Measurements from ENCODE around the gene EFNA4. TPM values are rescaled to one million over a fixed set of nuclear protein-coding genes. Genes with fewer than 3 reads are reported as not detected.

EFNA4 gene
- polyA plus RNA-seq, 3 donors: 1.7 to 7.1 (median 4.6) TPM

DNA sequence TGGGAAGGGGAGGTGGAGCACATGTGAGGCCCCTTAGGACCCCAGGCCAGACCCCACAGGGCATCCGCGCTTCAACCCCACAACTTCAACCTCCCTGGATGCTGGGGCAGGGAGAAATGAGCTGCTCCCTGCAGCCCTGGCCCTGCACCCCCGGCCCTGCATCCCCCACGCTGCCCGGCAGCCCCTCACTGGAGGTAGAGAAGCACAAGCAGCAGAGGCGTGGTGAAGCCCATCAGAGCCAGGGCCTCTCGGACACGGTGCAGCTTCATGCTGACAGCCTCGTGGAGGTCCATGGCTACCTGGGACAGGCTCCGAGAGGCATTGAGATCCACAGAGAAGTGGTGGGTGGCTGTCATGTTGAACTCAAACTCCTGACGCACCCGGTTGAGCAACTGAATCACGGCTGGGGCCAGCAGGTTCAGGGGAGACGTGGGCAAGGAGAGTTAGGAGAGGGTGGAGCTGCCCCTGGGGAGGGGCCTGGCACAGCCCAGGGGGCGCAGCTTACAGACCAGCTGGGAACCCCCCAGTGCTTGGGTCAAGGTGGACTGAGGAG lies 33.2 kb upstream of the EFNA4 start:
- no peak overlapping the region for H3K27ac ChIP-seq (ENCODE audit: low read depth, low read length)

DNA sequence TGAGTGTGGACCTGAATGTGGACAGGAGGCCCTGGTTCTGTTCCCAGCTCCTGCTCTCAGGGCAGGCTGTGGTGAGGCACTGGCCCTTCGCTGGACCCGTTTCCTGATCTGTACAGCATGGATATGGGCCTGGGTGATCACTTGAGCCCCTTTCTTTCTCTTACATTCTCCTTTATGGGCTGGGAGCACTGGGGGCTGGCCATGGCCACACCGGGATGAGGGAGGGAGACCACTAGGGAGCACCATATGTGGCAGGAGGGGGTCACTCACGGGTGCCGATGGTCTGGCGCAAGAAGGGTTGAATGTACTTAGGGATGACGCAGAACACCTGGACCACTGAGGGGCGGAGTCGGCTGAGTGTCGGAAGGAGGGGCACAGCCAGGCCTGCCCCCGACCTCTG lies 32.6 kb upstream of the EFNA4 start:
- no peak overlapping the region for H3K27ac ChIP-seq (ENCODE audit: low read depth, low read length)
- WGBS, 3 donors: 79 to 84% (median 82%) methylated on average over 8 to 11 of the region's 11 CpGs

More for the DNA sequence above, 33.2 kb upstream of the EFNA4 start:
- 85 to 89% (median 86%) methylated on average over 15 of the region's 15 CpGs for WGBS, 3 donors

DNA sequence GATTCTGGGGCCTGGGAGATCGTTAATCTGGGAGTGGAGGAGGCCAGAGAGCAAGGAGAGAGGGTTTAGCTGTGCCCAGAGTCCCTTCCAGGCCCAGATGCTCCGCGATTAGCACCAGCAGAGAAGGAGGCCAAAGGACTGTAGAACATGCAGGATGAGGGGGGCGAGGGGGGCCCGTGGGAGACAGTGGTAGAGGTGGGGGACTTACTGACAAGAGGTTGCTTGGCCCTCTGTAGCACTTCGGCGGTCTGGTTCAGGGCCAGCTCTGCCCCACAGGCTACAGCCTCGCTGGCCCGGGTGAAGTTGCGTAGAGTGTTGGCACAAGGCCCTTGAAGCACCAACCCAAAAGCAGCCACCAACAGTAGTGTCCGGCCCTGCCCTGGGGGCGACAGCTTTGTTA lies 30.7 kb upstream of the EFNA4 start:
- 81 to 89% (median 87%) methylated on average over 12 of the region's 12 CpGs for WGBS, 3 donors
- no peak overlapping the region for H3K27ac ChIP-seq (ENCODE audit: low read depth, low read length)

DNA sequence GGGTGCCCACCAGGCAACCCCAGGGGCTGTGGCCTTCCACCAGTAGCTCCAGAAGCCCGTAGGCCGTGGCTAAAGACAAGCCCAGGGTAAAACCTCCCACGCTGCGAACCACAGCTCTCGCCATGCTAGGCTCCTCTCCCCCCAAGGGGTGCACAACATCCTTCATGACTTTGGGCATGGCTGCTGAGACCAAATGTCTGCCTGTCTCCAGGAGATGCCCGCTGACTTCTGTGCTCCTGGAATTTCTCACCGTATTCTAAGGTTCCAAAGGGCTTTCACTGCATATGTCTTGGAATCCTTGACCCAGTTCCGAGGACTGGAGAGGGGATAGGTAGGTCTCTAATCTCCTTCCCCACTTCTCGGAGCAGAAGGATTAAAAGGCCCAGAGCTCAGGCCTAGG lies 30.0 kb upstream of the EFNA4 start, which contains the start of the genes DCST1 and DCST2:
DCST1 (plus strand) TSS at position 301 of the 400 bp plus-strand sequence. CDS start 213 bp downstream, outside the sequence.
DCST2 (minus strand) TSS at position 258 of the 400 bp plus-strand sequence; CDS start at position 178, 80 bp downstream.
- no peak within 1 kb of the TSS for H3K27ac ChIP-seq (ENCODE audit: low read depth, low read length)
- 94 to 95% (median 94%) methylated on average over 9 of the region's 9 CpGs for WGBS, 3 donors

DNA sequence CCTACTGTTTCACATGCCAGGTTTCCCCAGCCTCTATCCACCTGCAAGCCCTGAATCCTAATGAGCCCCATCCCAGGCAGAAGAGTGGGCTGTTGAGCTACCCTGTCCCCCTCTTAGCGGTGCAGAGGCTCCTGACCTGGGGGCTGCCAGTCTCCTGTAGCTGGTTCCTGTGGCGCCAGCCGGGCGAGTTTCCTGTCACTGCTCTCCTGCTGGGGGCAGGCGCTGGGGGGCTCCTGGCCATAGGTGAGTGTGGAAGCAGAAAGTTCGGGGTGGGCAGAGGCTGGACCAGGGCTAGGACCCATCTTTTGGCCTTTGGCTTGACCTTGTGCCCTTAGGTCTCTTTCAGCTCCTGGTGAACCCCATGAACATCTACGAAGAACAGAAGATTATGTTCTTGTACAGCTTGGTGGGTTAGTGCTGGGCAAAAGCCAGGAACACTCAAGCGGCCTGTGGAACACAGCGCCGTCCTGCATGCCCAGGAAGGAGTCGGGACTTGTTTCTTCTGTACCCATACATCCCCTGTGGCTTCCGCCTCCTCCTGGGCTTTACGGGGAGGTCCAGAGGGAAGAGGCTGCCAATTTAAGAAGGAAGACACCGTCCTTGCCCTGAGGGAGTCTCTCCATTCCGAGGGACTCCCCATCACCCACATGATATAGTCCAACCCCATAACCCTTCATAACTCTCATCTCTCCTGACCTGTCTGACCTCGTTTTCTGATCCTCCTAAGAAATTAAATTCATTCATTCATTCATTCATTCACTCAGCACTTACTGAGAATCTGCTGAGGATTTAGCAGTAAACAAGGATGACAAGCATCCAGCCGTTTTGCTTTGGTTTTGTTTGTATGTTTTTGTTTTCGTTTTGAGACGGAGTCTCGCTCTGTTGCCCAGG lies 29.0 kb upstream of the EFNA4 start:
- H3K27ac ChIP-seq (ENCODE audit: low read depth, low read length): no peak overlapping the region
- 82 to 90% (median 89%) methylated on average over 20 of the region's 20 CpGs for WGBS, 3 donors

DNA sequence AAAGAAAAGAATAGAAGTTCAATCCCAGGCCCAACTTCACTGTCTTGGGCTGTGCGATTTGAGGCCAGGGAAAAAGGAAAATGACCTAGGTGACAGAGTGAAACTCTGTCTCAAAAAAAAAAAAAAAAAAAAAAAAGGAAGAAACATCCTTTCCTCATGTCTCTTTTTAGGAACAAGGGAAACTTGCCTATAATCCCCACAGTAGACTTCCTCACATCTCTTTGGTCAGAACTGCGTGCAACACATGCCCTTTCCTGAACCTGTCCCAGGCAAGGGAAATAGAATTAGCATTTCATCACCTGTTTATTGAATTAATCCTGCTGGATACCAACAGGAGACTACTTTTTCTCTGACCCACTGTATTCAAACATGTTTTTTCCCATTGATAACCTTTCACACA lies 27.6 kb upstream of the EFNA4 start:
- H3K27ac ChIP-seq (ENCODE audit: low read depth, low read length): no peak overlapping the region
- WGBS, 3 donors: 70 to 86% (median 71%) methylated on average over 2 of the region's 2 CpGs

DNA sequence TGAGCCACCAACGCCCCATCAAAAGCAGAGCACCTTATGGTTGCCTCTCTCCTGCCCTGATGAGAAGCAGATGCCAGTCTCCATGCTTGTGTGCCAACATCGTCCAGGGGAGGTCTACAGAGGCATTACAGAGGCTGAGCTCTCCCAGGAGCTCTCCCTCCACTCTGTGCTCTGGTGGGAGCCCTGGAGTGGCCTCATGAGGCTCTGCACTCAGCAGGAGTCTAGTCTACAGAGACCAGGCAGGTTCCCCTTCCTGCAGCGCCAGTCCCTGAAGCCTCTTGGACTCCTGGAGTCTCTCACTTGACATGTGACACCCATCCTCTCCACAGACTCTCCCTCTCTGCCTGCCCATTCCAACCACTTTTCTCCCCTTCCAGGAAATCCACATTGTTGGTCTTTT lies 26.5 kb upstream of the EFNA4 start:
- no peak overlapping the region for H3K27ac ChIP-seq (ENCODE audit: low read depth, low read length)
- WGBS, 3 donors: 89 to 93% (median 91%) methylated on average over 3 of the region's 3 CpGs

DNA sequence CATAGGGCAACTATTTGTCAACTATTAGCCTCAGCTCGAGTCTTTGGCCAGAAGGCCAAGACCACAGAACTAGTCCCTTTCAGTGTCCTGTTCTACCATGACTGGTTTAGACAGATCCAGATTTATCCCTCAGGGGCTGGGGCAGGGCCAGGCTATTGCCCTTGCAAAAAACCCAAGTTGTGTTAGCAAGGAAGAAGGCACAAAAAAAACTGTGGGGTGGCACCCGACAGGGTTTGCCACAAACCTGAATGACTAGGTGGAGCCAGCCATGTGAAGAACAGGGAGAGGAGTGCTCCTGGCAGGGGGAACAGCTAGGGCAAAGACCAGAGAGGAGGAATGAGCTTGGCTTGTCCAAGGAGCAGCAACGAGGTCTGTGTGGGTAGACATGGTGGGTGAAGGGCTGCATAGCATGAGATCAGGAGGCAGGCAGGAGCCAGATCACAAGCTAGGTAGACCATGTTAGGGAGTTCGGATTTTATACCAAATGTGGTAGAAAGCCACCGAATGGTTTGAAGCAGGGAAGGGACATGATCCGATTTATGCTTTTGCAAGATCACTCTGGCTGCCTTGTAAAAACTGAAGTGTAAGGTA lies 25.6 kb upstream of the EFNA4 start:
- no peak overlapping the region for H3K27ac ChIP-seq (ENCODE audit: low read depth, low read length)
- 82 to 92% (median 87%) methylated on average over 6 of the region's 6 CpGs for WGBS, 3 donors

DNA sequence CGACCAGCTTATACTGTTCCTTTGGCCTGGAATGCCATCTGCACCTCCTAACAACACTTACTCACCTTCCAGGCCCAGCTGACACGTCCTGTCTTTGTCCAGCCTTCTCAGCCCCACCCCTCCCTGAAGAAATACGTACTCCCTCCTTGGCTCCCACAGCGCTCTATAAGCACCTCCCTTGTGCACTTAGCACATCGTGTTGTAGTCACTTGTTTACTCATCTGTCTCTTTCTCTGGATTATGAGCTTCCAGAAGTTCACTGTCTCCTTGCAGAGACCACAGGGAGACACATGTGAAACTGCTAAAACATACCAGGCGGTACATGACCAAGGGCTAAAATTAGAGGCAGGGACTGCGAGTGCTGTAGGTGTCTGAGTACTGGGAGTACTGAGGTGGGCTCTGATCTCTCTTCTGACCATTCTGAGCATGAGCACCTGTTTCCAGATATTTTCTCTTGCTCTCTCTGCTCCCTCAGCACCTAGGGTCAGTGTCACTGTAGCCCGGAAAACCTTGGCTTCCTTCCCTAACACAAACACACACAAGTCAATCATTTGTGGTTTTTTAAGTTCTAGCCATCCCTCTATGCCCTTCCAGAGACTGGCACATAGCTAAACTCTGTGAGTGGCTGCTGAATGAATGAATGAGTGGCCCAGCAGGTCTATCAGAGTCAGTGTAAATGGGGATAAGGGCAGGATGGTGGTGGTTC lies 24.8 kb upstream of the EFNA4 start:
- H3K27ac ChIP-seq (ENCODE audit: low read depth, low read length): no peak overlapping the region
- 33 to 45% (median 35%) methylated on average over 8 of the region's 8 CpGs for WGBS, 3 donors

DNA sequence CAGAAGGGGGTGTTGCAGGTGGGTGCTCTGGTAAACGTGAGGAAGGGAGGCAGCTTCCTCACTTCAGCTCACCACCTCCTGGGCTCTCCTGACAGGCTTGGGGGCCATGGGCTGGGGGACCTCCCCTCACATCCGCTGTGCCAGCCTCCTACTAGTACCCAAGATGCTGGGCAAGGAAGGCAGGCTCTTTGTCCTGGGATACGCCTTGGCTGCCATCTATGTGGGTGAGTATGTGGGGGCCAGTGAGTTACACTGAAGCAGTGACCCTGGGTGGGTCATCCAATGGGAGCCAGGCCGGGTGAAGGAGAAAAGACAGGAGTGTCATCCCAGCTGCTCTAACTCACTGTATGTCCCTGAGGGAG lies 24.3 kb upstream of the EFNA4 start:
- H3K27ac ChIP-seq (ENCODE audit: low read depth, low read length): no peak overlapping the region
- 59 to 78% (median 71%) methylated on average over 4 of the region's 4 CpGs for WGBS, 3 donors

DNA sequence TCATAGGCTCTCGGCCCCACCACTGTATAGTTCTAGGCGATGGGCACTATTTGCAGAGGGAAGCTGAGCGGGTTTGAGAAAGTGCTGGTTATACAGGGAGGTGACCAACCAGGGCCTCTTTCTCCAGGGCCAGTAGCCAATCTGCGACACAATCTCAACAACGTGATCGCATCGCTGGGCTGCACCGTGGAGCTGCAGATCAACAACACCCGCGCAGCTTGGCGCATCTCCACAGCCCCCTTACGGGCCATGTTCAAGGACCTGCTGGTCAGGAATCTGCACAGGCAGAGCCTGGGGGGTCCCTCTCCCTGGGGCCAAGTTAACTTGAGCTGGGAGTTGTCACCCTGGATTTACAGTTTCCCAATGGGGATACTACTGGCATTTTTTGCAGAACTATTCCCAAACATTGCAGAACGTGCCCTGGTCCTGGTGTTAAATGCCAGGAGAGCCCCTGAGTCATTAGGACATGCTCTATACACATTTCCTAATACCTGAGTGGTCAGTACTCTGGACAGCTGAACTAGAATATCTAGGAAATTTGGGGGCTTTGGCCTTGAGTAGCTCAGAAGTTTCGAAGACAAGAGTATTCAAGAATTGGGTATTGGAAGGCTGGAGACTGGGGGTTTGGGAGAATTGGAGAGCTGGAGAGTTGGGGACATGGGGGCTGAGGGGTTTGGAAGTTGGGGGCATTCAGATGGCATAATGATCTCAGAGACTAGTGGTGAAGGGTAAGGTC lies 23.0 kb upstream of the EFNA4 start:
- 88 to 95% (median 93%) methylated on average over 14 of the region's 14 CpGs for WGBS, 3 donors
- no peak overlapping the region for H3K27ac ChIP-seq (ENCODE audit: low read depth, low read length)

DNA sequence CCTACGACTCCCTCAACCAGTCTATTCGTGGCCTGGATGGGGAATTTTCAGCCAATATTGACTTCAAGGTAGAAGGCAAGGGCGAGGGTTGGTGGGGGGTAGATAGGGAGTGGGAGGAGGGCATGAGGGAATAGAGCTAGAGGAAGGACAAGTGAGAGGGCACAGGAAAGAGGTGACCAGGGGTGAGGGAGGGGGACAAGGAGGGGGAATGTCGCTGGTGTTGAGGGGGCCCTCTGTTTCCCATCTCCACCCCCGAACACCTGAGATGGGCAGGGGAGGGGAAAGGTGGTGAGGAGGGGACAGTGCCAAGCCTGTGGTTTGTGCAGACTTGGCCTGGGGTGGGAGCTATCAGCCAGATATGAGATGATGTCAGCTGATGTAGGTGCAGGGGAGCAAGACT lies 20.8 kb upstream of the EFNA4 start:
- no peak overlapping the region for H3K27ac ChIP-seq (ENCODE audit: low read depth, low read length)
- WGBS, 3 donors: 80 to 83% (median 82%) methylated on average over 5 of the region's 5 CpGs

DNA sequence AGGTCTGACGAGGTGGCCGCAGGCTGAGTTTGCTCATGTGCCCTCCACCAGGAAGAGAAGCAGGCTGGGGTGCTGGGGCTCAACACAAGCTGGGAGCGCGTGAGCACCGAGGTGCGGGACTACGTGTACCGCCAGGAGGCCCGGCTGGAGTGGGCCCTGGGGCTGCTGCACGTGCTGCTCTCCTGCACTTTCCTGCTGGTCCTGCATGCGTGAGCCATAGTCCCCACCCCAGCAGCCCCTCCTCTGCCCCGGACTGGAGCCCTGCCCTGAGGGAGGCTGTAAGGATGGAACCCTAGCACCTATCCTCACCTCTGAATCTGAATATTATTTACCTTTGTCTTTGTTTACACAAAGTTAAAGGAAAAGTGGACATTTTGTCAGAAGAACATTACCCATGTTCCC lies 20.2 kb upstream of the EFNA4 start:
- 53 to 83% (median 65%) methylated on average over 9 to 12 of the region's 12 CpGs for WGBS, 3 donors
- H3K27ac ChIP-seq (ENCODE audit: low read depth, low read length): no peak overlapping the region

DNA sequence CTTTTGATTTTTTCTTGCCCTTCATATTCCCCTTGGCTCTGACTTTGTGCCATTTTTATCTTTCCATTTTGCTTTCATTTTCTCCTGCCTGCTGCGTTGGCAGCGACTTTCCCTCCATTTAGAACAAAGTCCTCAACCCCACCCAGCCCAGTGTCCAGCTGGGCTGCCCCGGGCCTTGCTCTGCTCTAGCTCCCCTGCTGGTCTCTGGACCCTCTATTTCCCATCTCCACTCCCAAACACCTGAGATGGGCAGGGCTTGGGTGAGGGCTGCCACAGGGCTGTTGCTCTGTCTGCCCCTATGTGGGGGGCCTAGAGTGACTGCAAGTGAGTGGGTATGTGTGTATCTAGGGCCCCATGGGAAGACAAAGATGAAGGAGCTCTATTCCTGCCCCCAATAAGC lies 19.7 kb upstream of the EFNA4 start:
- 61 to 79% (median 71%) methylated on average over 3 of the region's 3 CpGs for WGBS, 3 donors
- H3K27ac ChIP-seq (ENCODE audit: low read depth, low read length): no peak overlapping the region

DNA sequence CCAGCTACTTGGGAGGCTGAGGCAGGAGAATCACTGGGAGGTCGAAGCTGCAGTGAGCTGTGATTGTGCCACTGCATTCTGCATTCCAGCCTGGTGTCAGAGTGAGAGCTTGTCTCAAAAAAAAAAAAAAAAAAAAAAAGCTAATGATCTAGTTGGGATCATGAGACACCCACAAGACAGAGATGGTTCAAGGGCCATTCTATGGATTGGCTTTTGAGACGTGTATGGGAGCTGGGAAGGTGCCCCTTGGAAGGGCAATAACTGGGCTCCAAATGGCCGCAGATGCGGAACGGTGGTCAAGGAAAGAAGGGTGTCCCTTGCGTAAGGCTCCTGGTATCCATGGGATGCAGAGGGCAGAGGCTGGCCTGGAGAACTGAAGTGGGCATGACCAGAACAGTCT lies 19.2 kb upstream of the EFNA4 start:
- 82 to 90% (median 87%) methylated on average over 6 of the region's 6 CpGs for WGBS, 3 donors
- no peak overlapping the region for H3K27ac ChIP-seq (ENCODE audit: low read depth, low read length)

DNA sequence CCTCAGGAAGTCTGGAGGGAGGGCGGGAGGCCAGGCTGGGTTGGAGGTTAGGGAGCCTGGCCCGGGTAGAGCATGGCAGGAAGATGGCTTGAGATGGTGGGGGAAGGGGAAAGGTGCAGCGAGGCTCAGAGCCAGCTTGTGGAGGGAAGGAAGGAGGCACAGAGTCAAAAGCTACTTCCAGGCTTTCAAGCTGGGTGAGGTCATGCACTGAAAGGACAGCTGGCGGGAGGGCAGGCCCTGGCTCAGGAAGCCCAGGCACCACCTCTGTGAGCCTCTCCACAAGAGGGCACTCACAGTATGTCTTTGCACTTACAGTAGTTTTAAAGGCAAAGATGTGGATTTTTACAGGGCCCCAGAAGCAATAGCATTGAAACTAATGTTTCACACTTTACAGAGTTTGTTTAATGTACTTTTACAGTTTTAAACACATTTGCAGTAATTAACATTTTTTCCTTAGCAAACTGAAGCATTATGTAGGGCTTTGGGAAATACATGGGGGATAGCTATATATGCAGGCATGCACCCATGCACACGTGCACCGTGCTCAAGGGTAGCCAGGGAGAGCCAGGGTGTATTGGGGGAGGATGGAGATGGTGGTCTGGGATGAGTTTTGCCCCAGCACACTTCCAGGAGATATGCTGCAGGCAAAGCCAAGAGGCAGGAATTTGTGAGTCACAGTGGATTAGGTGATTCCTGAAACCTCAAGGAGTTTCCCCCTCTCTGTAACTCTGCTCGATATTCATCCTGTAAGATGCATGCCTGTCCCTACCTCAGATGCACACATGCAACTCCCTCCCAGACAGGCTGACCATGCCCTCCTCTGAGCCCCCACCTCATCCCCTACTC lies 18.5 kb upstream of the EFNA4 start:
- no peak overlapping the region for H3K27ac ChIP-seq (ENCODE audit: low read depth, low read length)
- 43 to 47% (median 47%) methylated on average over 7 of the region's 7 CpGs for whole genome bisulfite sequencing, 3 donors
